ENCODE measurements around the gene HP. TPM values are rescaled to one million over a fixed set of nuclear protein-coding genes. Genes with fewer than 3 reads are reported as not detected.

HP gene
- total and polyA plus RNA-seq, 10 of the 15 experiments (the other 5 are each of a cell fraction or from before 2014, with no cell fraction given) = 10.8 TPM; not detected in 9

- POLR2A ChIA-PET = no interaction called here
- WGBS (ENCODE audit: insufficient coverage, insufficient replicate concordance, low lambda C conversion rate, missing lambda C conversion rate) = 95% methylated on average over 4 of the region's 4 CpGs
Measured at GRCh38 chr16:72068930-72069329, 14.6 kb downstream of the HP start.

More at GRCh38 chr16:72068930-72069329, 14.6 kb downstream of the HP start:
- Histone ChIP-seq H3K9me3 (replicated peaks; ENCODE audit: control insufficient read depth, insufficient read depth, low read length) (no peaks in the 10 kb centered on the region), H2AFZ (ENCODE audit: control insufficient read depth, low read depth, low read length) (no peak overlapping the region), H3K9ac (ENCODE audit: control insufficient read depth, insufficient read depth, low read length) (no peak overlapping the region), H3K36me3 (ENCODE audit: control insufficient read depth in 2 of 2, insufficient read depth in 2 of 2, low read length in 1 of 2) (no peaks in the 10 kb centered on the region), H3K27me3 (replicated peaks in 1 of 2; ENCODE audit: control insufficient read depth in 2 of 2, insufficient read depth in 2 of 2, low read length in 1 of 2) (no peaks in the 10 kb centered on the region), H3K27ac (ENCODE audit: control insufficient read depth, insufficient read depth) (no peak overlapping the region), H3K4me3 (no peak overlapping the region), H4K20me1 (ENCODE audit: control insufficient read depth, insufficient read depth) (no peaks in the 10 kb centered on the region), H3K79me2 (ENCODE audit: control insufficient read depth, insufficient read depth, low read length) (no peaks in the 10 kb centered on the region), H3K4me1 (ENCODE audit: control insufficient read depth, insufficient read depth, low read length) (no peaks in the 10 kb centered on the region), H3K4me2 (ENCODE audit: control insufficient read depth, insufficient read depth) (no peak overlapping the region)
- intact Hi-C loops (cut with micrococcal nuclease; ENCODE audit: unreplicated experiment) = loop anchor here (5.0 kb wide), 1 partner anchor 398 kb away; no protein-coding TSS in a partner anchor
- no TSS peak for BruUV-seq (replicated peaks)
- TF ChIP-seq ZSCAN29 (IDR thresholded peaks at IDR 0.05) (no peak), CREM (IDR thresholded peaks at IDR 0.05; ENCODE audit: low read depth) (no peak), IRF5 (IDR thresholded peaks at IDR 0.05; ENCODE audit: borderline replicate concordance) (no peak)
- DNase-seq (ENCODE audit: low read depth, low spot score) (no peak), ATAC-seq (no peak), FAIRE-seq (no peak)
- ChIA-PET CTCF (interaction anchor here (0.8 to 3.1 kb wide), 5 partner anchors 24 to 57 kb away, joined by 3 to 27 read pairs (median 4); partner anchors contain the start of genes DHX38 and TXNL4B), SMC1A (ENCODE audit: uncharacterized antibody, unreplicated experiment) (interaction anchor here (1.9 kb wide), 1 partner anchor 22 kb away, joined by 6 read pairs; no protein-coding TSS in a partner anchor), RAD21 (ENCODE audit: unreplicated experiment) (no interaction called here)
- in situ Hi-C loops (cut with MboI) = no loop called here

Data from GM12878 (cell line).